ENCODE results near the gene NUDT16. TPM values are rescaled to one million over a fixed set of nuclear protein-coding genes. Genes with fewer than 3 reads are reported as not detected.

Gene NUDT16
- total RNA-seq, 1 experiment from 2014 or later = 13.0 TPM

DNA sequence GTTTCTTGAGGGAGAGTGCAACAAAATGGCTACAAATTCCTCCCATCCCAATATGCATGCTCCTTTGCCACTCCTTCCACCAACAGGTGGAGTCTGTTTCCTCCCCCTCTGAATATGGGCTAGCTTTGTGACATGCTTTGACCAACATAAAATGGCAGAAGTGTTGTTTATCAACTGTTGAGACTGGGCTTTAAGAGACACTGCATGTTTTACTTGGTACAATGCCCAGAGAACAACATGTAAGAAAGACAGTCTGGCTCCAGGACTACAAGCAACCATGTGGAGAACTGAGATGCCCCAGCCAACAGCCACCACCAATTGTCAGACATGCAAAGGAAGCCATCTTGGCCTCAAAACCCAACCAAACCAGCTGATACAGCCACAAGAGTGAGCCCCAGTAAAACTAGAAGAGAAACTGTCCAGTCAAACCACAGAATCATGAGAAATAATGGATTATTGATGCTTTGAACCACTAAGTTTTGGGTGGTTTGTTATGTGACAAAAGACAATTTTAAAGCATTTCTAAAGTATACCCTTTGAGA is 40.5 kb downstream of the NUDT16 start:
- TF ChIP-seq, protein P1, sequence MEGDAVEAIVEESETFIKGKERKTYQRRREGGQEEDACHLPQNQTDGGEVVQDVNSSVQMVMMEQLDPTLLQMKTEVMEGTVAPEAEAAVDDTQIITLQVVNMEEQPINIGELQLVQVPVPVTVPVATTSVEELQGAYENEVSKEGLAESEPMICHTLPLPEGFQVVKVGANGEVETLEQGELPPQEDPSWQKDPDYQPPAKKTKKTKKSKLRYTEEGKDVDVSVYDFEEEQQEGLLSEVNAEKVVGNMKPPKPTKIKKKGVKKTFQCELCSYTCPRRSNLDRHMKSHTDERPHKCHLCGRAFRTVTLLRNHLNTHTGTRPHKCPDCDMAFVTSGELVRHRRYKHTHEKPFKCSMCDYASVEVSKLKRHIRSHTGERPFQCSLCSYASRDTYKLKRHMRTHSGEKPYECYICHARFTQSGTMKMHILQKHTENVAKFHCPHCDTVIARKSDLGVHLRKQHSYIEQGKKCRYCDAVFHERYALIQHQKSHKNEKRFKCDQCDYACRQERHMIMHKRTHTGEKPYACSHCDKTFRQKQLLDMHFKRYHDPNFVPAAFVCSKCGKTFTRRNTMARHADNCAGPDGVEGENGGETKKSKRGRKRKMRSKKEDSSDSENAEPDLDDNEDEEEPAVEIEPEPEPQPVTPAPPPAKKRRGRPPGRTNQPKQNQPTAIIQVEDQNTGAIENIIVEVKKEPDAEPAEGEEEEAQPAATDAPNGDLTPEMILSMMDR (IDR thresholded peaks at IDR 0.05; ENCODE audit: unreplicated experiment) = no peak
- no peak overlapping the region for H3K4me3 Mint-ChIP-seq (ENCODE audit: unreplicated experiment)
- no peaks in the 10 kb centered on the region for H3K27me3 Mint-ChIP-seq (ENCODE audit: insufficient read depth, unreplicated experiment)
- no peak overlapping the region for H3K27ac Mint-ChIP-seq (ENCODE audit: low read depth, unreplicated experiment)
- H3K4me1 Mint-ChIP-seq (ENCODE audit: insufficient read depth, unreplicated experiment) = no peaks in the 10 kb centered on the region
- intact Hi-C loops (cut with micrococcal nuclease) = no loop called here
- POLR2A ChIA-PET = interaction anchor here (0.7 kb wide), 1 partner anchor 45 kb away, joined by 3 read pairs; no protein-coding TSS in a partner anchor
- peaks cover 8% of the 10 kb centered on the region for H3K36me3 Mint-ChIP-seq (ENCODE audit: insufficient read depth, unreplicated experiment)
- CTCF ChIA-PET = no interaction called here
- DNase-seq (ENCODE audit: unreplicated experiment) = peak; percentile 1
- no peaks in the 10 kb centered on the region for H3K9me3 Mint-ChIP-seq (ENCODE audit: unreplicated experiment)
- no TSS peak for BruUV-seq (replicated peaks)

DNA sequence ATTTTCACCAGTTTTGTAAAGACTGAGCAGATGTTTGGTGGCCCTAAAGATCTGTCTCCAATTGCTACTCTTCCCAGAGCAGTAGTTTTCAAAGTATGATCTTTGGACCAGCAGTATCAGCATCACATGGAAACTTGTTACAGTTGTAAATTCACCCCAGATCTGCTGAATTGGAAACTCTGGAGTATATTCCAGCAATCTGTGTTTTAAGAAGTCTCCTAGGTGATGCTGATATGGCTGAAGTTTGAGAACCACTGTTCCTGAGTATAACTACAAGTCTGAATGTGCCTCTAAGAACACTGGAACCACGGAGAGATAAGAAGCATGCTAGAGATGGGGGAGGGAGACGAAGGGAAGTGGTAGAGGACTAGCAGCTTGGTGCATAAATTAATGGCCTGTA is 45.7 kb downstream of the NUDT16 start:
- peaks cover 2% of the 10 kb centered on the region for H3K27me3 Mint-ChIP-seq (ENCODE audit: insufficient read depth, unreplicated experiment)
- no peak for DNase-seq (ENCODE audit: unreplicated experiment)
- ChIA-PET CTCF (no interaction called here), POLR2A (no interaction called here)
- TF ChIP-seq, protein P1 (IDR thresholded peaks at IDR 0.05; ENCODE audit: unreplicated experiment) = no peak
- H3K4me1 Mint-ChIP-seq (ENCODE audit: insufficient read depth, unreplicated experiment) = no peaks in the 10 kb centered on the region
- peaks cover 8% of the 10 kb centered on the region for H3K36me3 Mint-ChIP-seq (ENCODE audit: insufficient read depth, unreplicated experiment)
- no peaks in the 10 kb centered on the region for H3K9me3 Mint-ChIP-seq (ENCODE audit: unreplicated experiment)
- no peak overlapping the region for H3K4me3 Mint-ChIP-seq (ENCODE audit: unreplicated experiment)
- intact Hi-C loops (cut with micrococcal nuclease) = no loop called here
- H3K27ac Mint-ChIP-seq (ENCODE audit: low read depth, unreplicated experiment) = no peak overlapping the region
- no TSS peak for BruUV-seq (replicated peaks)

DNA sequence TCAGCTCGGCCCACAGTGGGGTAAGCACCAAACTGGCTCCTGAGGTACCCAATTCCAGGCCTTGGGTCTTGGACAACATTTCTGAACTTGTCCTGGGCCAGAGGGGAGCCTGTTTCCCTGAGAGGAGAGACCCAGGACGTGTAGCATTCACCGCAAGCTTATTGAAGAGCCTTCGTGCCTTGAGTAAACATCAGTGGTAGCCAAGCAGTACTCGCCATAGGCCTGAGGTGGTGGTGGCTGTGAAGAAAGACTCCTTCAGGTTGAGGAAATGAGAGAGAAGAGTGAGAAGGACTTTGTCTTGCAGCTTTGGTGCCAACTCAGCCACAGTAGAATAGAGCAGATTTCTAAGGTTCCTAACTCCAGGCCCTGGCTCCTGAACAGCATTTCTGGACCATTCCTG is 50.2 kb downstream of the NUDT16 start:
- no peak overlapping the region for H3K27ac Mint-ChIP-seq (ENCODE audit: low read depth, unreplicated experiment)
- no peak overlapping the region for H3K4me3 Mint-ChIP-seq (ENCODE audit: unreplicated experiment)
- TF ChIP-seq, protein P1 (IDR thresholded peaks at IDR 0.05; ENCODE audit: unreplicated experiment) = no peak
- H3K9me3 Mint-ChIP-seq (ENCODE audit: unreplicated experiment) = no peaks in the 10 kb centered on the region
- no peak for DNase-seq (ENCODE audit: unreplicated experiment)
- intact Hi-C loops (cut with micrococcal nuclease) = no loop called here
- ChIA-PET POLR2A (no interaction called here), CTCF (interaction anchor here (0.6 to 0.9 kb wide), 2 partner anchors 635 to 938 kb away, joined by 3 to 4 read pairs; no protein-coding TSS in a partner anchor)
- no peaks in the 10 kb centered on the region for H3K36me3 Mint-ChIP-seq (ENCODE audit: insufficient read depth, unreplicated experiment)
- H3K27me3 Mint-ChIP-seq (ENCODE audit: insufficient read depth, unreplicated experiment) = peaks cover 42% of the 10 kb centered on the region
- H3K4me1 Mint-ChIP-seq (ENCODE audit: insufficient read depth, unreplicated experiment) = no peaks in the 10 kb centered on the region
- BruUV-seq (replicated peaks) = no TSS peak

DNA sequence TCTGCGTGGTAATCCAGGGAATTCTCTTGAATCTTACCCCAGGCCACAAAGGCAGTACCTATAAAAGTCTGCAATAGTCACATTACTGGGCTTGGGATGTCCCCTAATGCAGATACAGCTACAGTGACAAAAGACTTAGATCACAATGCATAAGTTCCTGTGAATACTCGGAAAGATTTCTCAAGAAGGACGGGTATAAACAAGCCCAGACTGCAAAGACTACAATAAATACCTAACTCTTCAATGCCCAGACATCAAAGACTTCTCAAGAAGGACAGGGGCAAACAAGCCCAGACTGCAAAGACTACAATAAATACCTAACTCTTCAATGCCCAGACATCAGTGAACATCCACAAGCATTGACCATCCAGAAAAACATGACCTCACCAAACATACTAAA is 50.9 kb downstream of the NUDT16 start:
- Mint-ChIP-seq H3K4me1 (ENCODE audit: insufficient read depth, unreplicated experiment) (no peaks in the 10 kb centered on the region), H3K27ac (ENCODE audit: low read depth, unreplicated experiment) (no peak overlapping the region), H3K4me3 (ENCODE audit: unreplicated experiment) (no peak overlapping the region), H3K36me3 (ENCODE audit: insufficient read depth, unreplicated experiment) (no peaks in the 10 kb centered on the region), H3K27me3 (ENCODE audit: insufficient read depth, unreplicated experiment) (peaks cover 49% of the 10 kb centered on the region), H3K9me3 (ENCODE audit: unreplicated experiment) (no peaks in the 10 kb centered on the region)
- ChIA-PET POLR2A (interaction anchor here (0.6 to 1.6 kb wide), 2 partner anchors 47 to 51 kb away, joined by 4 to 5 read pairs; partner anchors contain the start of gene NUDT16), CTCF (interaction anchor here (0.6 kb wide), 1 partner anchor 939 kb away, joined by 4 read pairs; no protein-coding TSS in a partner anchor)
- TF ChIP-seq, protein P1 (IDR thresholded peaks at IDR 0.05; ENCODE audit: unreplicated experiment) = no peak
- no peak for DNase-seq (ENCODE audit: unreplicated experiment)
- intact Hi-C loops (cut with micrococcal nuclease) = no loop called here
- BruUV-seq (replicated peaks) = no TSS peak
